B cell (primary cell): ENCODE results near the gene DSPP. TPM values are rescaled to one million over a fixed set of nuclear protein-coding genes. Genes with fewer than 3 reads are reported as not detected.

Source experiments
- ATAC-seq: fragments of 200-7000 bp; cut with Tn5 transposase; one replicate; pipeline ENCODE4 v1.10.0; 2021; ENCODE audit warnings: low read depth, mild to moderate bottlenecking, moderate number of reproducible peaks, moderate library complexity
- CTCF ChIA-PET: fragments of 350-600 bp; sonication (Branson Sonifier 250); formaldehyde crosslinking; loops from one replicate; lab custom pipeline; 2021; ENCODE audit warnings: antibody characterized with exemption, inconsistent platforms; lab: Charles Lee
- POLR2A ChIA-PET: fragments of 350-600 bp; sonication (Branson Sonifier 250); formaldehyde crosslinking; loops from one replicate; lab custom pipeline; 2021; ENCODE audit warnings: antibody characterized with exemption; lab: Charles Lee
- DNase-seq: peaks from one replicate; pipeline ENCODE4 v3.0.0; 2013
- H2AFZ ChIP-seq: 2 replicates; pipeline ENCODE4 v1.6.1; 2012; ENCODE audit warnings: mild to moderate bottlenecking, low read depth, low read length; ENCODE audit not compliant: insufficient read depth, poor library complexity, severe bottlenecking
- H3K27ac ChIP-seq, 2 donors: 1 replicate in 1 of 2; 2 replicates in 1 of 2; pipeline ENCODE4 v1.5.1; 2012 to 2013; ENCODE audit warnings: low read length in 2 of 2, mild to moderate bottlenecking in 2 of 2, moderate library complexity in 1 of 2
- H3K27me3 ChIP-seq, 4 experiments: fragments of 200-600 bp in 1 of 4; sonication (generic) in 1 of 4; replicated peaks in 1 of 4; 1 replicate in 2 of 4; 2 replicates in 2 of 4; pipeline versions ENCODE4 v1.6.1 to v1.7.0; 2013 to 2016; ENCODE audit warnings: low read length in 3 of 4, mild to moderate bottlenecking in 2 of 4, mixed read lengths in 1 of 4, moderate library complexity in 1 of 4; ENCODE audit not compliant: insufficient read depth in 4 of 4, control insufficient read depth in 3 of 4; ENCODE audit errors: control extremely low read depth in 1 of 4
- H3K36me3 ChIP-seq, 2 experiments: replicated peaks in 1 of 2; 1 replicate in 1 of 2; 2 replicates in 1 of 2; pipeline versions ENCODE4 v1.6.1 to v1.7.1; 2013; ENCODE audit warnings: low read length in 1 of 2; ENCODE audit not compliant: insufficient read depth in 2 of 2, control insufficient read depth in 1 of 2; ENCODE audit errors: control extremely low read depth in 1 of 2, extremely low read depth in 1 of 2
- H3K4me1 ChIP-seq, 2 donors: fragments of 200-600 bp in 1 of 2; sonication (generic) in 1 of 2; 1 replicate in 1 of 2; 2 replicates in 1 of 2; pipeline versions ENCODE4 v1.5.1 to v1.6.1; 2013 to 2017; ENCODE audit warnings: low read length in 2 of 2; ENCODE audit not compliant: control insufficient read depth in 2 of 2, insufficient read depth in 2 of 2
- H3K4me2 ChIP-seq: replicated peaks from 2 replicates; pipeline ENCODE3; 2012; ENCODE audit warnings: mild to moderate bottlenecking, low read depth, low read length; ENCODE audit not compliant: poor library complexity, severe bottlenecking
- H3K4me3 ChIP-seq, 5 experiments: fragments of 200-600 bp in 1 of 5; sonication (generic) in 1 of 5; 1 replicate in 3 of 5; 2 replicates in 2 of 5; pipeline versions ENCODE4 v1.5.1 to v1.7.0; 2011 to 2016; ENCODE audit warnings: low read length in 4 of 5, mild to moderate bottlenecking in 4 of 5, low read depth in 2 of 5, control low read depth in 1 of 5, moderate library complexity in 1 of 5; ENCODE audit not compliant: insufficient read depth in 1 of 5; ENCODE audit errors: control extremely low read depth in 1 of 5, extremely low read depth in 1 of 5
- H3K79me2 ChIP-seq: fragments of 200-600 bp; sonication (generic); one replicate; pipeline ENCODE4 v1.6.0; 2016; ENCODE audit warnings: low read length; ENCODE audit not compliant: control insufficient read depth, insufficient read depth
- H3K9ac ChIP-seq: fragments of 200-600 bp; sonication (generic); 2 replicates; pipeline ENCODE4 v1.6.1; 2017; ENCODE audit warnings: mild to moderate bottlenecking, low read length, moderate library complexity
- H3K9me3 ChIP-seq, 3 donors: one replicate each; pipeline versions ENCODE4 v1.6.1 to v1.7.1; 2013; ENCODE audit warnings: low read length in 2 of 3; ENCODE audit not compliant: control insufficient read depth in 2 of 3, insufficient read depth in 1 of 3; ENCODE audit errors: control extremely low read depth in 1 of 3
- H4K20me1 ChIP-seq: 2 replicates; pipeline ENCODE4 v1.6.0; 2012; ENCODE audit warnings: mild to moderate bottlenecking, low read length; ENCODE audit not compliant: insufficient read depth, control insufficient read depth, poor library complexity, severe bottlenecking
- H3K27ac Mint-ChIP-seq: one replicate; pipeline ENCODE4 v1.8.0; 2021; ENCODE audit warnings: mixed read lengths
- H3K27me3 Mint-ChIP-seq: one replicate; pipeline ENCODE4 v1.8.0; 2021; ENCODE audit warnings: mixed read lengths
- H3K4me1 Mint-ChIP-seq: one replicate; pipeline ENCODE4 v1.8.0; 2021; ENCODE audit warnings: mixed read lengths
- H3K4me3 Mint-ChIP-seq: one replicate; pipeline ENCODE4 v1.8.0; 2021; ENCODE audit warnings: mixed read lengths
- H3K9me3 Mint-ChIP-seq: one replicate; pipeline ENCODE4 v1.8.0; 2022; ENCODE audit warnings: mixed read lengths; ENCODE audit not compliant: insufficient read depth
- EZH2 ChIP-seq: IDR thresholded peaks from 2 replicates; pipeline ENCODE4 v1.6.1; 2012; ENCODE audit warnings: borderline replicate concordance, low read depth, mild to moderate bottlenecking, moderate library complexity, low read length; ENCODE audit not compliant: insufficient read depth, poor library complexity, severe bottlenecking
- WGBS: methylation state at CpG from one replicate; pipeline ENCODE4 v1.1.5; 2013; ENCODE audit warnings: missing lambda C conversion rate; ENCODE audit not compliant: insufficient coverage; 5-methylcytosine and 5-hydroxymethylcytosine counted together
- intact Hi-C: fragments of 100-400 bp; cut with micrococcal nuclease; formaldehyde crosslinking; loops from one replicate; pipeline ENCODE4 v1.10.0; 2022
- polyA plus RNA-seq: library from polyadenylated mRNA; depleted of rRNA; stranded (reverse); fragments of >200 nt; gene quantifications from 2 replicates; pipeline ENCODE4 v1.2.3, GENCODE V29; 2012
- total RNA-seq, 2 donors: library from RNA; stranded (reverse); fragments of 120-200 nt in 1 of 2; gene quantifications; 1 replicate in 1 of 2; 2 replicates in 1 of 2; pipeline versions ENCODE4 v1.2.3 to v1.2.4, GENCODE V29; 2013 to 2022
- TF ChIP-seq, protein P1 (sequence below): fragments of 200-600 bp; IDR thresholded peaks from one replicate; pipeline ENCODE4 v1.8.0; 2022; ENCODE audit warnings: antibody characterized with exemption, mild to moderate bottlenecking

DSPP gene
- total and polyA plus RNA-seq, 2 donors (not counting 1 experiment from before 2014, with no cell fraction given): not detected

GRCh38 chr4:87659247-87659931 is 51.1 kb downstream of the DSPP start:
- Histone ChIP-seq H3K27ac (no peak overlapping the region), H4K20me1 (no peaks in the 10 kb centered on the region), H3K27me3 (peaks cover 0 to 4% (median 0%) of the 10 kb centered on the region in 4 experiments), H3K4me3 (no peak overlapping the region), H3K36me3 (no peaks in the 10 kb centered on the region), H3K9ac (no peak overlapping the region), H3K4me1 (no peaks in the 10 kb centered on the region), H3K79me2 (no peaks in the 10 kb centered on the region), H3K4me2 (no peak overlapping the region), H2AFZ (no peak overlapping the region), H3K9me3 (no peaks in the 10 kb centered on the region)
- 92% methylated on average over 1 of the region's 3 CpGs for WGBS
- intact Hi-C loops: no loop called here
- POLR2A ChIA-PET: no interaction called here
- DNase-seq (no peak), ATAC-seq (no peak)
- peaks cover 4% of the 10 kb centered on the region for H3K27me3 Mint-ChIP-seq
- no peak overlapping the region for H3K27ac Mint-ChIP-seq
- no peaks in the 10 kb centered on the region for H3K4me1 Mint-ChIP-seq
- CTCF ChIA-PET: no interaction called here
- no peak overlapping the region for H3K4me3 Mint-ChIP-seq
- TF ChIP-seq EZH2: no peak
- TF ChIP-seq, protein P1, sequence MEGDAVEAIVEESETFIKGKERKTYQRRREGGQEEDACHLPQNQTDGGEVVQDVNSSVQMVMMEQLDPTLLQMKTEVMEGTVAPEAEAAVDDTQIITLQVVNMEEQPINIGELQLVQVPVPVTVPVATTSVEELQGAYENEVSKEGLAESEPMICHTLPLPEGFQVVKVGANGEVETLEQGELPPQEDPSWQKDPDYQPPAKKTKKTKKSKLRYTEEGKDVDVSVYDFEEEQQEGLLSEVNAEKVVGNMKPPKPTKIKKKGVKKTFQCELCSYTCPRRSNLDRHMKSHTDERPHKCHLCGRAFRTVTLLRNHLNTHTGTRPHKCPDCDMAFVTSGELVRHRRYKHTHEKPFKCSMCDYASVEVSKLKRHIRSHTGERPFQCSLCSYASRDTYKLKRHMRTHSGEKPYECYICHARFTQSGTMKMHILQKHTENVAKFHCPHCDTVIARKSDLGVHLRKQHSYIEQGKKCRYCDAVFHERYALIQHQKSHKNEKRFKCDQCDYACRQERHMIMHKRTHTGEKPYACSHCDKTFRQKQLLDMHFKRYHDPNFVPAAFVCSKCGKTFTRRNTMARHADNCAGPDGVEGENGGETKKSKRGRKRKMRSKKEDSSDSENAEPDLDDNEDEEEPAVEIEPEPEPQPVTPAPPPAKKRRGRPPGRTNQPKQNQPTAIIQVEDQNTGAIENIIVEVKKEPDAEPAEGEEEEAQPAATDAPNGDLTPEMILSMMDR: no peak
- H3K9me3 Mint-ChIP-seq: no peaks in the 10 kb centered on the region

DNA sequence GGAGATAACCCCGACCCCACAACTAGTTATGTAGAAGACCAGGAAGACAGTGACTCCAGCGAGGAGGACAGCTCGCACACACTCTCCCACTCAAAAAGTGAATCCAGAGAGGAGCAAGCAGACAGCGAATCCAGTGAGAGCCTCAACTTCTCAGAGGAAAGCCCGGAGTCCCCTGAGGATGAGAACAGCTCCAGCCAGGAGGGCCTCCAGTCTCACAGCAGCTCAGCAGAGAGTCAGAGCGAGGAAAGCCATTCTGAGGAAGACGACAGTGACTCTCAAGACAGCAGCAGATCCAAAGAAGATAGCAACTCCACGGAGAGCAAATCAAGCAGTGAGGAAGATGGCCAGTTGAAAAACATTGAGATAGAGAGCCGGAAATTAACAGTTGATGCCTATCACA is 54.5 kb downstream of the DSPP start:
- POLR2A ChIA-PET: no interaction called here
- H3K4me3 ChIP-seq: no peak overlapping the region
- no peak overlapping the region for H3K27ac ChIP-seq
- Mint-ChIP-seq H3K4me1 (no peaks in the 10 kb centered on the region), H3K27ac (no peak overlapping the region), H3K4me3 (no peak overlapping the region), H3K9me3 (no peaks in the 10 kb centered on the region), H3K27me3 (peaks cover 4% of the 10 kb centered on the region)
- H4K20me1 ChIP-seq: no peaks in the 10 kb centered on the region
- no peak for ATAC-seq
- intact Hi-C loops: no loop called here
- H3K4me2 ChIP-seq: no peak overlapping the region
- no peaks in the 10 kb centered on the region for H3K36me3 ChIP-seq
- H3K4me1 ChIP-seq: no peaks in the 10 kb centered on the region
- no peak for DNase-seq
- 94% methylated on average over 8 of the region's 9 CpGs for WGBS
- peaks cover 0 to 3% (median 0%) of the 10 kb centered on the region in 4 experiments for H3K27me3 ChIP-seq
- no peak overlapping the region for H3K9ac ChIP-seq
- no peaks in the 10 kb centered on the region for H3K9me3 ChIP-seq
- no peaks in the 10 kb centered on the region for H3K79me2 ChIP-seq
- H2AFZ ChIP-seq: no peak overlapping the region
- CTCF ChIA-PET: no interaction called here
- TF ChIP-seq, protein P1: no peak
- TF ChIP-seq EZH2: no peak
